AG10803 (cell line): ENCODE data around the gene PYY.
"Not testable (repeated sequence)": the region's sequence is repeated elsewhere in the genome, so short reads cannot be mapped to it uniquely, and the experiment has no call there.

Experiments
- DNase-seq: peaks from one replicate; pipeline ENCODE4 v3.0.0; 2010; ENCODE audit warnings: low read depth
- H3K4me3 ChIP-seq: 2 replicates; pipeline ENCODE4 v1.5.1; 2011; ENCODE audit warnings: mild to moderate bottlenecking, low read length, control low read depth
- TF ChIP-seq, protein P1 (sequence below): conservative IDR thresholded peaks from 2 replicates; pipeline ENCODE4 v1.5.1; 2011; ENCODE audit warnings: mild to moderate bottlenecking, low read length, control low read depth, inconsistent platforms

Gene PYY

DNA sequence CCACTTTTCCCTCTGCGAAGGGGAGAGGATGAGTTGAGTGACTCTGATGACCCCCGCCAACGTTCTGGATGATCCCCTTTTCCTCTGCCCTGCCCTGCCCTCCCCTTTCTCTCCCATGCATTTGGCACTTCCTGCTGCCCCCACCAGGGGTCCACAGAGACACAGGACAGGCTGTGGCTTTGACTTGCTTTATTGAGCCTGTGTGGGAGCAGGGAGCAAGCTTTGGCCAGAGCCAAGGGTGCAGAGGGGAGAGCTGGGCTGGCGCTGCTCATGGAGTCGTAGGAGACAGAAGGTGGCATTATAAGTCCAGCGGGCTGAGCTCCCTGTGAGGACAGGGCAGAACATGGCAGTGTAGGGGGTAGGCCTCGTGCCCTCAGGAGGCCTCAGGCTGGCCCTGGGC is 13.1 kb downstream of the PYY start:
- DNase-seq = peak; percentile 25
- TF ChIP-seq, protein P1, sequence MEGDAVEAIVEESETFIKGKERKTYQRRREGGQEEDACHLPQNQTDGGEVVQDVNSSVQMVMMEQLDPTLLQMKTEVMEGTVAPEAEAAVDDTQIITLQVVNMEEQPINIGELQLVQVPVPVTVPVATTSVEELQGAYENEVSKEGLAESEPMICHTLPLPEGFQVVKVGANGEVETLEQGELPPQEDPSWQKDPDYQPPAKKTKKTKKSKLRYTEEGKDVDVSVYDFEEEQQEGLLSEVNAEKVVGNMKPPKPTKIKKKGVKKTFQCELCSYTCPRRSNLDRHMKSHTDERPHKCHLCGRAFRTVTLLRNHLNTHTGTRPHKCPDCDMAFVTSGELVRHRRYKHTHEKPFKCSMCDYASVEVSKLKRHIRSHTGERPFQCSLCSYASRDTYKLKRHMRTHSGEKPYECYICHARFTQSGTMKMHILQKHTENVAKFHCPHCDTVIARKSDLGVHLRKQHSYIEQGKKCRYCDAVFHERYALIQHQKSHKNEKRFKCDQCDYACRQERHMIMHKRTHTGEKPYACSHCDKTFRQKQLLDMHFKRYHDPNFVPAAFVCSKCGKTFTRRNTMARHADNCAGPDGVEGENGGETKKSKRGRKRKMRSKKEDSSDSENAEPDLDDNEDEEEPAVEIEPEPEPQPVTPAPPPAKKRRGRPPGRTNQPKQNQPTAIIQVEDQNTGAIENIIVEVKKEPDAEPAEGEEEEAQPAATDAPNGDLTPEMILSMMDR = peak; percentile 64
- no peak overlapping the region for H3K4me3 ChIP-seq

DNA sequence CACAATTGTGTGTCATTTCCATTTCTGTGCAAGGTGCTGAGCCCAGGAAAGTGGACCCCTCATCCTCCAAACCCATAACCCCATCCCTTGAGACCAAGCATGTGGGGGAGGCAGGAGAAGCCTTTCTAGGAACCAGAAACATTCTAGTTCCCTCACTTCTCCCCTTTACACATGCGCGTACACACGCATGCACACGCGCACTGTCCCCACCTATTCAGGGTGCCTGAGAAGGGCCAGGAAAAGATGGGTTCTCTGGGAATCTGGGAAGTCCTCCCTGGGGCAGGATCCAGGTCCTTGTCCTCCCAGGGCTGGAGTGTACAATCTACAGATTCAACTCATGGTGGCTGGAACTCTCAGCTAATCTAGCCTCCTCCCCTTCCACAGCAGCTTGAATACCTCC is 13.9 kb downstream of the PYY start:
- TF ChIP-seq, protein P1 = no peak
- H3K4me3 ChIP-seq = no peak overlapping the region
- no peak for DNase-seq

DNA sequence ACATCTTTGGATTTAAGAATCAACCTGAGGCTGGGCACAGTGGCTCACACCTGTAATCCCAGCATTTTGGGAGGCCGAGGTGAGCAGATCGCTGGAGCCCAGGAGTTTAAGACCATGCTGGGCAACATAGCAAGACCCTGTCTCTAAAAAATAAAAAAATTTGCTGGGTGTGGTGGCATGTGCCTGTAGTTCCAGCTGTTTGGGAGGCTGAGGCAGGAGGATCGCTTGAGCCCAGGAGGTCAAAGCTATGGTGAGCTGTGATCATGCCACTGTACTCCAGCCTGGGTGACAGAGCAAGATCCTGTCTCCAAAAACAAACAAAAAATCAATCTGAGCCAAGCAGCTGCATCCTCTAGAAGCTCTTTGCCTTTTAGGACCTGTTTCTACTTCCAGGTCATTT is 14.3 kb downstream of the PYY start:
- DNase-seq, H3K4me3 ChIP-seq: not testable (repeated sequence)

DNA sequence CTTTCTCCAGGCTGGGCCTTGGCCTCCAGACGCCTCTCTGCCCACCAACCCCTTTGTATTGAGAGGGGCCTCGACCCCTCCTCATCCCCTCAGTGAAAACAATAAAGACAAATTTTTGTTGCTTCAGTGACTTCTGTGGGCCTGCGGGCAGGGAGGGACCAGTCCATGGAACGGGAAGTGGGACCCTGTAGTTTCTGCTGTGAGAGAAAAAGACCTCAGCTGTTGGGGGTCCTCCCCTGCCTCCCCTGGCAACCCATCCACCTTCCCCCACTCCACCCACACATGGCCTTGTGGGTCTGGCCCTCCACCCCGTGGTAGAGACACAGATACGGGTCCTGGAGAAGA is 14.9 kb downstream of the PYY start:
- no peak overlapping the region for H3K4me3 ChIP-seq
- no peak for DNase-seq
- TF ChIP-seq, protein P1 = no peak

DNA sequence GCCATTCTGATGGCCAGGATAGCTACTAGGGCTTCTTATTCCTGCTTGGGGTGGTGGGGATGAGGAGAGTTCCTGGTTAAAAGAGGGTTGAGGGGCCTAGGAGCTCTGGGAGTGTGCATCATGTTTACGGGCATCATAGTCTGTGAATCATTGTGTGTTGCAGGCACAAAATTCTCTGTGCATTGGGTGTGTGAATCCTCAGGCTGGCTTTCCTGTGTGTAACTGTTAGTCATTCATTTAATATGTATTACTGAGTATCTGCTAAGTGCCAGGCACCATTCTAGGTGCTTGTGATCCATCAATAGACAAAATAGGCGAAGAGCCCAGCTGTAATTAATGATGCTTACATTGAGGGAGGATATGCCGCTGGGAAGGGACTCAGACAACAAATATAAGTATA is 17.3 kb downstream of the PYY start:
- peak; percentile 41 for DNase-seq
- TF ChIP-seq, protein P1 = no peak
- H3K4me3 ChIP-seq = no peak overlapping the region

DNA sequence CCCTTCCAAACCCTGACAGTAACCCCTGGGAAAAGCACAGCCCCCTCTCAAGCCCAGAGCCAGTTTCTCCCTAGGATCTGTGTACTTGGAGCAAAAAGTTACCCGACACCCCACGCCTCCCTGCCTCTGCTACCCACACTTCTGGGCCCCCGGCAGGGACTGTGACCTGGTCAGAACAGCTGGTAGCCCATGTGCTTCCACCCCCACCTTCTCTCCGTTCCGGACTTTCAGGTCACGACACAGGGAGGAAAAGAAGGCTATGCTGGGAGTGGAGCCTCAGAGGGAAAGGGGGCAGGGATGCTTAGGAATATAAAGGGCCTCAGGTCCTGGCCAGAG is 17.8 kb downstream of the PYY start:
- TF ChIP-seq, protein P1 = no peak
- no peak overlapping the region for H3K4me3 ChIP-seq
- DNase-seq = no peak

DNA sequence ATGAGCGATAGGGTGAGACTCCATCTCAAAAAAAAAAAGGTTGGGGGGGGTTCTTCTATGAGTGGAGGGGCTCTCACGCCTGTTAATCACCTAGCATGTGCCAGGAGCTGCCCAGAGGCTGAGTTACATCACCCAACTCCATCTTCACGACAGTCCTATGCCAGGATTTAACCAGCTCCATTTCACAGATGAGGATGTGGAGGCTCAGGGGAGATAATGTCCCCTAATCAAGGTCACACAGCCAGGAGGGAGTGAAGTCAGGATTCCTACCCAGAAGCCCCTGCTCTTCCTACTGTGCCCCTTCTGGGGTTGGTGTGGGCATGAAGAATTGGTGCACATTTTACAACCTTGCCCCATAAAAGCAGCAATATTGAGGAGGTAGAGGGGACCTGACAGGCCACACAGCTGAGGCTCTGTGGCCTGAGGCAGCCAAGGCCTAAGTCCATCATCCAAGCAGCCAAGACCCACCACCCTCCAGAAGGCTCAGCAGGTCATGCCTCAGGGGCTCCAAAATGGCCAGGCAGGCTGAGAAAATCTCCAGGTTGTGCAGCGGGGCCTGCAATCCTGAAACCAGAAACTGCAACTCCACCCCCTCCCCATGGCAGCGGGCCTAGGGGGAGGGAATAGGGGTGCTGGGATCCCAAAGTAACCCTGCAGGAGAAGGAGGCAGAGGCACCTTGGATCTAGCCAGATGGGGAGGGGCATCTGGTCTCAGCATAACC is 18.4 kb downstream of the PYY start:
- H3K4me3 ChIP-seq = no peak overlapping the region
- TF ChIP-seq, protein P1 = no peak
- DNase-seq = no peak

DNA sequence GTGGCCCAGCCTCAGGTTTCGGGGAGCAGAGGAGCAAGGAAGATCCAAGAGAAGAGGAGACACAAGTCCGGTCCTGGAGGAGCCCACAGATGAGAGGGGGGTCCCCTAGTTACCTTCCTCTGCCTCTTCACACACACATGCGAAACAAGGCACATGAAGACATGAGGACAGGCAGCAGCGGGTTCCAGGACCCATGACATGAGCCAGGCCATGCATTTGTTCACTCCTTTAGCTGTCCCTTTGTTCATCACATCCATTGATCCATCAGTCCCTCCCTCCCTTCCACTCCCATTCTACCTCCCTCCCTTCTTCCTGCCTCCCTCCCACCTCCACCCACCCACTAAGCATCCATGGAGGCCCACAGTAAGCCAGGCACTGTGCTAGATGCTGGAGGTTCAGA is 20.8 kb downstream of the PYY start:
- no peak overlapping the region for H3K4me3 ChIP-seq
- no peak for DNase-seq
- TF ChIP-seq, protein P1 = no peak
